Superior temporal gyrus (tissue), 1 donor: ENCODE results near the gene STAT4.

Experiments used
- DNase-seq: peaks from one replicate; pipeline ENCODE4 v3.0.0-alpha.2; 2016; ENCODE audit errors: extremely low spot score

Gene STAT4

GRCh38 chr2:191150600-191151330 lies at the start of gene STAT4:
Gene STAT4, minus strand, starts transcription at chr2:191150994. Its CDS starts 2,791 bp downstream, at chr2:191148203.
- DNase-seq, result no peak

GRCh38 chr2:191199929-191200512 lies 49.2 kb upstream of the STAT4 start:
- DNase-seq, result no peak

- no peak for DNase-seq
Measured at GRCh38 chr2:191198271-191198670, 47.5 kb upstream of the STAT4 start.

GRCh38 chr2:191197096-191197495 lies 46.3 kb upstream of the STAT4 start:
- DNase-seq, result peak; percentile 38

GRCh38 chr2:191195021-191195420 lies 44.2 kb upstream of the STAT4 start:
- DNase-seq, result no peak

- no peak for DNase-seq
Measured at GRCh38 chr2:191190861-191191552, 40.2 kb upstream of the STAT4 start.

GRCh38 chr2:191190435-191190834 lies 39.6 kb upstream of the STAT4 start:
- DNase-seq, result no peak

GRCh38 chr2:191189112-191189635 lies 38.4 kb upstream of the STAT4 start:
- no peak for DNase-seq

GRCh38 chr2:191188550-191189093 lies 37.8 kb upstream of the STAT4 start:
- DNase-seq, result no peak

- no peak for DNase-seq
Measured at GRCh38 chr2:191187105-191187829, 36.5 kb upstream of the STAT4 start.

GRCh38 chr2:191184457-191184856 lies 33.7 kb upstream of the STAT4 start:
- no peak for DNase-seq

- DNase-seq, result no peak
Measured at GRCh38 chr2:191183516-191183915, 32.7 kb upstream of the STAT4 start.

GRCh38 chr2:191183081-191183480 lies 32.3 kb upstream of the STAT4 start:
- DNase-seq, result no peak

- no peak for DNase-seq
Measured at GRCh38 chr2:191180713-191181112, 29.9 kb upstream of the STAT4 start.

GRCh38 chr2:191180276-191180675 lies 29.5 kb upstream of the STAT4 start:
- DNase-seq, result no peak

GRCh38 chr2:191178806-191179514 lies 28.2 kb upstream of the STAT4 start:
- DNase-seq, result no peak

- DNase-seq, result no peak
Measured at GRCh38 chr2:191177751-191178736, 27.2 kb upstream of the STAT4 start.

- no peak for DNase-seq
Measured at GRCh38 chr2:191176801-191177438, 26.1 kb upstream of the STAT4 start.

GRCh38 chr2:191176305-191176704 lies 25.5 kb upstream of the STAT4 start:
- DNase-seq, result no peak
